HUES48 (cell line): ENCODE results near the gene NCOA3.

Experiments
- H3K27ac ChIP-seq: one replicate; pipeline ENCODE4 v1.7.0; 2013; ENCODE audit warnings: low read depth, low read length, inconsistent platforms
- H3K27me3 ChIP-seq: 2 replicates; pipeline ENCODE4 v1.6.1; 2013; ENCODE audit warnings: mild to moderate bottlenecking, low read length; ENCODE audit not compliant: control insufficient read depth, insufficient read depth
- H3K36me3 ChIP-seq: 2 replicates; pipeline ENCODE4 v1.6.1; 2013; ENCODE audit warnings: low read length; ENCODE audit not compliant: control insufficient read depth, insufficient read depth
- H3K4me1 ChIP-seq: 2 replicates; pipeline ENCODE4 v1.6.1; 2013; ENCODE audit warnings: mild to moderate bottlenecking, low read length; ENCODE audit not compliant: control insufficient read depth, insufficient read depth
- H3K4me3 ChIP-seq: 2 replicates; pipeline ENCODE4 v1.5.1; 2013; ENCODE audit warnings: mild to moderate bottlenecking, low read depth, low read length
- H3K9ac ChIP-seq: 2 replicates; pipeline ENCODE4 v1.6.1; 2013; ENCODE audit warnings: mild to moderate bottlenecking, low read depth, low read length, moderate library complexity
- H3K9me3 ChIP-seq: 2 replicates; pipeline ENCODE4 v1.6.1; 2013; ENCODE audit warnings: low read length; ENCODE audit not compliant: control insufficient read depth, insufficient read depth

Gene NCOA3

DNA sequence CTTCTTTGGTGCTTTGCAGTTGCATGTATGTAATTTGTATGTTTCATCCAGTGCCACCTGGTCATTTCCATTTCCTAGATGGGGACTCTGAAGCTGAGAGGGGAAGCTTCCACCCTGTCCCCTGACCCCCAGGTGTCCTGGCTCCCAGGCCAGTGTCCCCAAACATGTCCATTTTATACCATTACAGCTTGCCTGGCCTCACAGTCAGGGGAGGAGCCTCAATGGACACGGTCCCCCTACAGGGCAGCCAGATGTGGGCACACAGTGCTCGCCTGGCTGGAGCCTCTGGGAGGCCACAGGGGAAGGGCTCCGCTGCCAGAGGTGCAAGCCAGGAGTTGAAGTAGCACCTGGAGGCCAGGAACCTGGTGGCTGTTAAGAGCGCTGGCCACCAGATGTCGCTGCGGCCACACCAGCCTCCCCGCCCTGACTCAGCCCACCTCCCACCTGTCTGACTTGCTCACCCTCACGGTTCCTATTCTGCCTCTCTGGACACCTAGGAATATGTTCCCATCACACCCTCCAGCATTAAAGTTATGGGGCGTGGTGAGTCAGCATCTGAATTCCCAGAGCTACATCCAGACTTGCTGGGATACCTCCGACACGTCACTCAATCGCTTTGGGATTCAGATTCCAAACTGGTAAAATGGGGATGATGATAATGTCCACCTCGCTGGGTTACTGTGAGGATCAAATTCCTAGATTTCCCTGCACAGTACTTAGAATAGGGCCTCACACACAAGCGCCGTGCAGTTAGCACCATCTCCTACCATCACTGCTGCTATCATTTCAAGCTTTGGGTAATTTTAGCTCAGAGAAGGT is 176.2 kb downstream of the NCOA3 start:
- no peak overlapping the region for H3K27ac ChIP-seq
- no peak overlapping the region for H3K4me3 ChIP-seq
- no peak overlapping the region for H3K9ac ChIP-seq
- H3K9me3 ChIP-seq, result no peaks in the 10 kb centered on the region
- H3K27me3 ChIP-seq, result no peaks in the 10 kb centered on the region
- H3K4me1 ChIP-seq, result peaks cover 8% of the 10 kb centered on the region; the same call in 1 of the 2 replicates
- H3K36me3 ChIP-seq, result no peaks in the 10 kb centered on the region

DNA sequence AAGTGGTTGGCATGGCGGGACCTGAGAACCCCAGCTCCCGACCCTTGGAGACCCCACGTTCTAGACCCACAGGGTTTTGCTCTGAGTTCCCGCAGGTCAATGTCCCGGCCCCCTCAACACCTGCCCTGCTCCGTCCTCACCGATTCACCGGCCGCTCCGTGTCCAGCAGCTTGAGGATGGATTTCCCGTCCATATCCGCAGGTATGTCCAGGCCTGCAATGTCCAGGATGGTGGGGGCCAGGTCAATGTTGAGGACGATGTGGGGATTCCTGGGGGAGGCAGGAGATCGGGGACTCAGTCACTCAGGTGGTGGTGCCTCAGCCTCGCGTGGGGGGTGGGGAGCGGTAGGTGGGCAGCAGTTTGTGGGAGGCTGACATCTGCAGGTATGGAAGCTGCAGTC is 176.8 kb downstream of the NCOA3 start:
- Histone ChIP-seq H3K27ac (no peak overlapping the region), H3K9me3 (no peaks in the 10 kb centered on the region), H3K36me3 (no peaks in the 10 kb centered on the region), H3K9ac (no peak overlapping the region), H3K4me1 (peaks cover 8% of the 10 kb centered on the region; the same call in 1 of the 2 replicates), H3K4me3 (no peak overlapping the region), H3K27me3 (no peaks in the 10 kb centered on the region)

- Histone ChIP-seq H3K9me3 (no peaks in the 10 kb centered on the region), H3K27ac (no peak overlapping the region), H3K36me3 (no peaks in the 10 kb centered on the region), H3K4me1 (peaks cover 8% of the 10 kb centered on the region; the same call in 1 of the 2 replicates), H3K4me3 (no peak overlapping the region), H3K9ac (no peak overlapping the region), H3K27me3 (no peaks in the 10 kb centered on the region)
Observed at GRCh38 chr20:47679462-47679861, 177.8 kb downstream of the NCOA3 start.

DNA sequence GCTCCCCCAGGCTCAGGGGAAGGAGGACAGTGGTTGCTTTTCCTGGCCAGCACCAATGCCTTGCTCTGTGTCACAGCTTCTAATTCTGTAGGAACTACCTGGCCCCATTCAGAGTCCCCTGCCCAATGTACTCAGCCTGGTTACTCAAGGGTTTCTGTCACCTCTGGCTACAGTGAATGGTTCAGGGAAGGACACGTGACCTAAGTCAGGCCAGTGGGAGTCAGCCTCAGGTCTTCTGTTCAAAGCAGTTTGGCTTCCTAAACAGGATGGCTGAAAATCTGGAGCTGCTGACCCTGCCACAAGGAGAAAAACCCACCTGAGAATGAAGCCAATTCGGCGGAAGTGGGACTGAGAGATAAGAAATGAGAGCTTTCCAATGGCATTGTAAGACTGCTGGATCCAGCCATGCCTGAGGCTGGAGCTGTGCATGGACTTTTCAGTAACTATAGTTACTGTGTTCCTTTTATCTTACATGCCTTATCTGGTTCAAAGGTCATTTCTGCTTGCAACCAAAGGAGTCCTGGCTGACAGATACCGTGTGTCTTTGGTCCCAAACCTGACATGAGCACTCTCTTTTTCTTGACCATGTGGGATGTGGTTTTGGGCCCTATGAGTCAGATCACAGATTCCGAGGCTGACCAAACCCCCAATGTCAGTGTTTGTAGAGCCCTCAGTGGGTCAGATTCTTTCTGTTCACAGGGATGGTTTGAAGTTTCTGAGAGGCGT is 179.3 kb downstream of the NCOA3 start:
- H3K27me3 ChIP-seq, result no peaks in the 10 kb centered on the region
- H3K27ac ChIP-seq, result no peak overlapping the region
- H3K36me3 ChIP-seq, result no peaks in the 10 kb centered on the region
- no peak overlapping the region for H3K9ac ChIP-seq
- no peak overlapping the region for H3K4me3 ChIP-seq
- no peaks in the 10 kb centered on the region for H3K9me3 ChIP-seq
- H3K4me1 ChIP-seq, result peaks cover 5% of the 10 kb centered on the region; the same call in 1 of the 2 replicates

GRCh38 chr20:47682028-47682783 is 180.5 kb downstream of the NCOA3 start:
- no peaks in the 10 kb centered on the region for H3K36me3 ChIP-seq

DNA sequence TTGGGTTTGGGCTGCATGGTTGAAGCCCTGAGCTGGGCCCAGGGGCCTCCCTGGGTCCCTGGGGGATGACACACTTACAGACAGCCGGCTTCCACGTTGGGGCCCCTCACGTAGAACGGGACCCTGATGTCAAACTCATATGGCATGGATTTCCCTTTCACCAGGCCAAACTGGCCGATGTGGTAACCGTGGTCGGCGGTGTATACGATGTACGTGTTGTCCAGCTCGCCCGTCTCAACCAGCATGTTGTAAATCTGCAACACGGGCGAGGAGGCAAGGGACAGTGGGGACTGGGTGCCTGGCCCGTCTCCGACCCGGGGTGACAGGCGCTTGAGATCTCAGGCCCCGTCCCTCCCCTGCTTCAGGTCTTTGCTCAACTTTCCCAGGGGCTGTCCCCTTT is 181.2 kb downstream of the NCOA3 start:
- no peak overlapping the region for H3K9ac ChIP-seq
- H3K9me3 ChIP-seq, result no peaks in the 10 kb centered on the region
- H3K36me3 ChIP-seq, result no peaks in the 10 kb centered on the region
- no peak overlapping the region for H3K4me3 ChIP-seq
- H3K27me3 ChIP-seq, result no peaks in the 10 kb centered on the region
- no peak overlapping the region for H3K27ac ChIP-seq
- peaks cover 3% of the 10 kb centered on the region; the same call in 1 of the 2 replicates for H3K4me1 ChIP-seq

More at GRCh38 chr20:47682028-47682783, 180.5 kb downstream of the NCOA3 start:
- Histone ChIP-seq H3K27me3 (no peaks in the 10 kb centered on the region), H3K4me3 (no peak overlapping the region), H3K27ac (no peak overlapping the region), H3K9me3 (no peaks in the 10 kb centered on the region), H3K9ac (no peak overlapping the region), H3K4me1 (peaks cover 5% of the 10 kb centered on the region; the same call in 1 of the 2 replicates)

GRCh38 chr20:47684306-47685080 is 182.8 kb downstream of the NCOA3 start:
- peaks cover 5% of the 10 kb centered on the region; the same call in 1 of the 2 replicates for H3K36me3 ChIP-seq

DNA sequence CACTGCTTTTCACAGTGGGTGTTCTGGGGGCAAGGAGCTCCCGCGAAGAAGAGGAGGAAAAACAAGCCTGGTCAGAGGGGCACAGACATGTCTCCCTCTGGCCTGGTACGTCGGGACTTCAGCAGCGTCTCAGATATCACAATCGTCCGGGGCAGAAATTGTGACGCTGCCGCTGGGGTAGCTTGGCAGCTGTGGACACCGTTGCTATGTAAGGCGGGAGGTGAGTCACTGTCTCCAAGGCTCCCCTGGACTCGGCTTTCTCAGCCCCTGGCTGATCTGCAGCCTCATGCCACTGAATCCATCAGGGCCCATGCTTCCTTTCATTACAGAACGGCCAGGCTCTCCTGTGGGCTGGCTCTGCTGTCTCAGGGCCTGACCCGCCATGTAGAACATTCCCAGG is 184.9 kb downstream of the NCOA3 start:
- peaks cover 14% of the 10 kb centered on the region for H3K4me1 ChIP-seq
- H3K9me3 ChIP-seq, result peaks cover 18% of the 10 kb centered on the region
- no peak overlapping the region for H3K27ac ChIP-seq
- H3K36me3 ChIP-seq, result peaks cover 12% of the 10 kb centered on the region
- H3K9ac ChIP-seq, result no peak overlapping the region
- H3K27me3 ChIP-seq, result no peaks in the 10 kb centered on the region
- no peak overlapping the region for H3K4me3 ChIP-seq

More at GRCh38 chr20:47684306-47685080, 182.8 kb downstream of the NCOA3 start:
- H3K27me3 ChIP-seq, result no peaks in the 10 kb centered on the region
- peaks cover 14% of the 10 kb centered on the region for H3K4me1 ChIP-seq
- H3K9ac ChIP-seq, result no peak overlapping the region
- H3K4me3 ChIP-seq, result no peak overlapping the region
- H3K27ac ChIP-seq, result no peak overlapping the region
- no peaks in the 10 kb centered on the region for H3K9me3 ChIP-seq

- Histone ChIP-seq H3K4me1 (peaks cover 14% of the 10 kb centered on the region), H3K36me3 (peaks cover 12% of the 10 kb centered on the region), H3K27me3 (no peaks in the 10 kb centered on the region), H3K4me3 (no peak overlapping the region), H3K9ac (no peak overlapping the region), H3K27ac (no peak overlapping the region), H3K9me3 (peaks cover 25% of the 10 kb centered on the region)
Observed at GRCh38 chr20:47687095-47687987, 185.7 kb downstream of the NCOA3 start.
